Esophagus mucosa (tissue), 1 donor: ENCODE measurements around the gene STK10. TPM values are rescaled to one million over a fixed set of nuclear protein-coding genes. Genes with fewer than 3 reads are reported as not detected.
A peak's percentile ranks its signal among the peaks of the same experiment; 100 is the strongest.
"Not testable (repeated sequence)": the region's sequence is repeated elsewhere in the genome, so short reads cannot be mapped to it uniquely, and the experiment has no call there.

Experiments
- ATAC-seq: fragments of 200-7000 bp; cut with Tn5 transposase; one replicate; pipeline ENCODE4 v1.9.1; 2020
- total RNA-seq: library from RNA; stranded (reverse); gene quantifications from one replicate; pipeline ENCODE4 v1.2.4, GENCODE V29; 2023
- donor health status: DM: yes; HTN: yes; CAD: no.

STK10 gene
- total RNA-seq, 1 donor from 2014 or later, result 7.3 TPM

DNA sequence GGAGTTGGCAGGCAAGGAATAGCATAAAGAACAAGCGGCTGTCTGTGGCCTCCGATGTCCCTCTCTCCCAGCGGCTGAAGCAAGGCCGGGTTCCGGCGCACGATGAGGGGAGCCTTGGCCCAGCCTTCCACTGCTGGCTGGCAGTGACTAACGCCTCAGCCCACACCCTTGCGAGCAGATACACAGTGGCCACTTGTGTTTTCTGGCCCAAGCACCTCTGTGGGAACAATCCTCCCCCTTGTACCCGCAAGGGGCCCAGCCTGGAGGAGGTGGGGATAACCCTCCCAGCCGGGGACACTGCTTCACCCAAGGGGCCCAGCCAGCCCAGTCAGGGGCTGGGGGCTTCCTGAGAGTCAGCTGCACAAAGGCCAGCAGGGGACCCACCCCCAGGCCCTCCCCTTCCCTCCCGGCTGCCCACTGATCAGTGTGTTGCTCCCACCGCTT is 23.2 kb downstream of the STK10 start:
- ATAC-seq, result no peak

DNA sequence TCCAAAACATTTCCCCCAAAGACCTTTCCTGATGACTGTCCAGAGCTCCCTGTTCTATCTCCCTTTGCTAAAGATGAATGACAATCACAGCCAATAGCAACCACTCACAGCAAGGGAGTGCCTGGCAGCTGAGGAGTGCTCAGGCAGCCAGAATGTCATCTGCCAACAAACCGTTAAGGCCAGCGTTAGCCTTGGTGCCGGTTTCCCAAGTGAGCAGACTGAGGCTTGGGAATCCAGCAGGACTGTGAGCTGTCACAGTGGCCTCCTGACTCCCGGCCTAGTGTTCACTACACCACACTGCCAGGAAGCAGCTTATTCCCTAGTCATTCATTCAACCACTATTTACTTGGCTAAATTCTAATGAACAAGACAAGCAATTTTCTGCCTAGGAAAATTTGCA is 24.7 kb downstream of the STK10 start:
- ATAC-seq, result no peak

GRCh38 chr5:172162987-172163343 is 25.1 kb downstream of the STK10 start:
- no peak for ATAC-seq

DNA sequence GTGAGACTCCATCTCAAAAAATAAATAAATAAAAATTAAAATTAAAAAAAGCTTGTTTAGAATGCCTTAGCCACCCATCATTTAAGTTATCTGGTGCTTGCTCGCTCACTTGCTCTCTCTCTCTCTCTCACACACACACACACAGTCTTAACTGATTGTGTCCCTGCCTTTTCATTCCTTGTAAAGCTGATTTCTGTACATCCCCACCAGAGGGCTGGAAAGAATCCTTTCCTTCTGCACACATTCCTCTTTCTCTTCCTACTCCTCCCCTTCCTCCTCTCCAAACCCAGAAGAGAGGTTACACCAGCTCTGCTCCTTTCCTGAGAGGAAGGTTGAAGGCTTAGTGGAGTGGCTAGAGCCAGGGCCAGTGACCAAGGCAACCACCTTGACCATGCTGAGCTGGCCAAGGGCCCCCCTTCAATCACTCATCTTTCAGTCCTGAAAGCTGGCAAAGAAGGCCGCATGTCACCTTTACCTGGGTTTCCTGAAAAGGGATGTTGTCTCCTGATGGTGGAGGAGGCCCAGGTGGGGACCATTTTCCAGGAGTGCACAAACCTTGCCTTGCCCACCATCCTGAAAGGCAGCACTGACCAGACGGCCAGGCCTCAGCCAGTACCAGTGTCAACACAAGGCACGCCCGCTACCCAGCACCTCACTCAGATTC is 25.6 kb downstream of the STK10 start:
- ATAC-seq, result peak; percentile 17

GRCh38 chr5:172160506-172160905 is 27.5 kb downstream of the STK10 start:
- no peak for ATAC-seq

DNA sequence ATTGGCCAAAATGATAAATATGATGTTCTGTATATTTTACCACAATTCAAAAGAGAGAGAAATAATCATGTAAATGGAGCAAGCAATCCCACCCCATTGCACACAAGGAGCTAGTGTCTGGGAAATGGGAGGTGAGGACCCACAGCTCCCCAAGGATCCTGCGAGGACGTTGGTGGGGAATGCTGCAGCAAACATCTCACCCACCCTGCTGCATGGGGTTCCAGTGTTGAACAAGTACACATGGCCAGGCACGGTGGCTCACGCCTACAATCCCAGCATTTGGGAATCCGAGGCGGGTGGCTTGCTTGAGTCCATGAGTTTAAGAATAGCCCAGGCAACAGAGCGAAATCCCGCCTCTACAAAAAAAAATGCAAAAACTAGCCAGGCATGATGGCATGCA is 29.0 kb downstream of the STK10 start:
- no peak for ATAC-seq

DNA sequence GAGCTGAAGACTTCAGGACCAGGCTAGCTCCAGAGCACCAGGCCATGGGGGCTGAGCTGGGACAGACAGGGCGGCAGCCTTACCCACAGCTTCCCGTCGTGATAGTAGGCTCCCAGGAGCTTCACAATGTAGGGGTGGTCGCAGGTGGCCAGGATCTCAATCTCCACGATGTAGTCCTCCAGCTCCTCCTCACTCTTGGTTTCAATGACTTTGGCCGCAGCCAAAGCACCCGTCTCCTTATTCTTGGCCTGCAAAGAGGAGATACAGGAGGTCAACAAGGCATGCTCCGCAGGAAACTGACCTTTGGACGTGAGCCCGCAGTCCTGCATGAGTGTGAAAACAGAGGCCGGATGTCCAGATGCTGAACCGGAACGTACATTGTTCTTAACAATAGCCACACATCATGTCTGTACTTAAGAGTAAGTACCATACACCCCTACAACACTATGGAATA is 31.5 kb downstream of the STK10 start:
- ATAC-seq, result peak; percentile 23

DNA sequence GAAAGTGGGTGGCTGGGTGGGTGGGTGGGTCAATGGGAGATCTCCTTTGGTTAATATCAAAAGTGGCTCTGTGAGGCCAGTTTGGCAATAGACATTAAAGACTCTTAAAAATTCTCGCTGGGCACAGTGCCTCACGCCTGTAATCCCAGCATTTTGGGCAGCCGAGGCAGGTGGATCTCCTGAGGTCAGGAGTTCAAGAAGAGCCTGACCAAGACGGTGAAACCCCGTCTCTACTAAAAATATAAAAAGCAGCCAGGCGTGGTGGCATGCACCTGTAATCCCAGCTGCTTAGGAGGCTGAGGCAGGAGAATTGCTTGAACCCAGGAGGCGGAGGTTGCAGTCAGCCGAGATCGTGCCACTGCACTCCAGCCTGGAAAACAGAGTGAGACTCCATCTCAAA is 32.9 kb downstream of the STK10 start:
- ATAC-seq, result not testable (repeated sequence)

DNA sequence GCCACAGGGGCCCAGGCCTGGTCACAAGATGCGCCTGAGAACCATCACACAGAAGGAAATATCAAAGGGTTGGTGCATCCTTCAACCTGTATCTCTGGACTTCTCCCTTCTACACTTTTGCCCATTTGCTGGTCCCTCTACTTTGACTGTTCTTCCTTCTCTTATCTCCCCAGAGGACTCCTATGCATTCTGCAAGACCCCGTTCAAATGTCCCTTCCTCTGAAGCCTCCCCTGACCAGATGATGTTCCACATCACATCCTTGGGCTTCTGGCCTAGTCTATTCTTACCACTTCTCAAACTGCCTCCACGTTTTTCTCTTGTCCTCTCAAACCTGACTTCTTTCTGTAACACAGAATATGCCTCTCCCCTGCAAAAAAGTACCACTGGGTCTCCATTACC is 34.3 kb downstream of the STK10 start:
- no peak for ATAC-seq

DNA sequence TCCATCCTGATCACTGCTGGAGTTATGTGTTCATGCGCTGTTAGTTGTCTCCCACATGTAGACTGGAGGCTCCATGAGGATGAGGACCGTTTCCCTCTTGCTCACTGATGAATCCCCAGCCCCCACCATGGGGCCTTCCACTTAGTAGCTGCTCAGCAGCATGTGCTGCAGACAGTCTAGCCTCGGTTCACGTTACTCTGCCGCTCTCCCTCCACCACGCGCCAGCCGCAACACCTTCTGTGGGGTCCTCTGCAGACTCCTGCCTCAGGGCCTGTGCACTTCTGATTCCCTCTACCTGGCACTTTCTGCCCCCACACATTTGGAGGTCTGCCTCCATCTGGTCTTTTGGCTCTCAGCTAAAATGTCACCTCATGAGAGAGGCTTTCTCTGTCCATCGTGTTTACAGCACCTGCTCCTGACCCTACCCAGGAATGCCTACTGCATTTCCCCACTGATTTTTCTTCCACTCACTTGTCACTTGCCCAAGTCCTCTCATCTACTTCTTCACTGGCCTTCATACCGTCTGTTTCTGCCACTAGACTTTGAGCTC is 36.3 kb downstream of the STK10 start:
- no peak for ATAC-seq

- ATAC-seq, result peak; percentile 62
Measured at GRCh38 chr5:172150514-172151425, 37.3 kb downstream of the STK10 start.

- not testable (repeated sequence) for ATAC-seq
Measured at GRCh38 chr5:172149481-172149880, 38.5 kb downstream of the STK10 start.

DNA sequence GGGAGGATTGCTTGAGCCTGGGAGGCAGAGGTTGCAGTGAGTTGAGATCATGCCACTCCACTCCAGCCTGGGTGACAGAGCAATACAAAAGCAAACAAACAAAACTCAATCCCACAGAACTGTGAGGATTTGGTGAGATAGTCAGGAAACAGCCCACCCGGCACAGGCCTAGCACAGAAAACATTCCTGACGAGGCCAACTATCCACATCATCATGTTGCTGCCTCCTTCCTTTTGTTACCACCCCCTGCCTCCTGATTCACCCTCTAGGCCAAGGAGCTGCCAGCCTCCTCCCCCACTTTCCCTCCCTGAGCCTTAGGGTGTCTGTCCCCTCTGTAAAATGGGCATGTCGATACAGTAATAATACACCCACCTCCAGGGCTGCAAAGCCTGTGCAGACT is 39.0 kb downstream of the STK10 start:
- no peak for ATAC-seq

DNA sequence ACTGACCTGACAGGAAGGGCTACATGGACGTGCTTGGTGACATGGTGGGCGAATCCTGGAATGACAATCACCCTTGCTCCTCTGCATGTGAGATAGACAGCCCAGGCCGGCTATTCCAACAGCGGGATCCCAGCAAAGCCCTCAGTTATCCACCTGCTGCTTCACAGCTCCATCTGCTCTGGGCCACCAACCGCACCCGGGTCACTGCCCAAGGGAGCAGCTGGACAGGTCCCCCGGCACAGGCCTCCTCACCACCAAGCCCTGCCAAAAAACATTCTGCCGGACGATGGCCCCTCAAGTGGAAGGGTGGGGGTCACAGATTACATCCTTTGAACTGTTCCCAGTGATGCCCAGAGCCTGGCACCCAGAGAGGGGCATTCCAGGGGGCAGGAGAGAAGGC is 39.6 kb downstream of the STK10 start:
- no peak for ATAC-seq

DNA sequence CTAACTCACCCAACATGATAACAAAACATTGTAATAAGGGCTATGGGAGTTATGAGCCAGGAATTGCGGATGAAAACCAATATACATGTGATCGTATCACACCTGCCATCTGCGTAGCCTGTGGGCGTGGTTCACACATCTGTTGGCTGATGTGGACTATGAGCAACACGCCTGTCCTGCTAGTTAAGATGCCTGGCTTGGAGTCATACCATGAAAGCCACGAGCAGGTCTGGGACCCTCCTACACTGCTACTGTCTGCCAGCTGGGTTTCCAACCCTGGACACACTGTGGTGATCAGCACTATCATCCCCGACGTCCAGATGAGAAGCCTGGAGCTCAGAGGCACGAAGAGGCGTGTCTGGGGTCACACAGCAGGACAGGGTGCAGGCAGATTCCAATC is 40.2 kb downstream of the STK10 start:
- no peak for ATAC-seq

- ATAC-seq, result no peak
Measured at GRCh38 chr5:172146748-172147092, 41.3 kb downstream of the STK10 start.

- ATAC-seq, result no peak
Measured at GRCh38 chr5:172145870-172146747, 41.9 kb downstream of the STK10 start.

GRCh38 chr5:172144931-172145869 is 42.8 kb downstream of the STK10 start:
- ATAC-seq, result no peak

DNA sequence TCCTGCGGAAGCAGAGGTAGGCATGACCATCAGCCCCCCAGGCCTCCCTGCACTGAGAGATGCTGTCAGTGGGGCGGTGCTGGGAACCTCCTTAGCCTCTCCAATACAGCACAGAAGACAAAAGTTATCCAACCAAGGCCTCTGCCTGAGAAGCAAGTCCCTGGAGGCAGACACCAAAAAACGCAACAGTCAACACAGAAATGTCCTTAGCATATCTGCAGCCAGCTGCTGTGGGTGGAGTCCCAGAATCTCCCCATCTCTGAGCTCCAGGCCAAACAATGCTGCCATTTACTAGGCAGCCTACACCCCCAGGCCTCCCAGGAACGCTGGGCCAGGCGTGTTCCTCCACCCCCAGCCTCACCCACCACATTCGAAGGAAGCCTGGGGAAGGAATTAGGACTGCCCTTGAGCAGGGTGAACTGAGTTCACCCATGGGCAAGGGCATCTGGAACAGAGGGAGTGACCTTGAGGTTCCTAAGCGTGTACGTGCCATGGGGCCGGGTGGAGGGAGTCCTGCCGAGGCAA is 43.7 kb downstream of the STK10 start:
- no peak for ATAC-seq

- ATAC-seq, result no peak
Measured at GRCh38 chr5:172143875-172144274, 44.1 kb downstream of the STK10 start.

GRCh38 chr5:172142709-172143215 is 45.3 kb downstream of the STK10 start:
- no peak for ATAC-seq
